ENCODE data around the gene PLA2G2F. TPM values are rescaled to one million over a fixed set of nuclear protein-coding genes. Genes with fewer than 3 reads are reported as not detected.

PLA2G2F gene
- total RNA-seq, 1 experiment from 2014 or later: not detected

- POLR2A ChIA-PET: no interaction called here
- H3K4me3 Mint-ChIP-seq (ENCODE audit: unreplicated experiment): no peak within 1 kb of the TSS
Observed at GRCh38 chr1:20185834-20186782, 47.0 kb downstream of the PLA2G2F start, which contains the start of the genes PLA2G2C and UBXN10. Gene PLA2G2C, minus strand, starts transcription at chr1:20186518. Its CDS starts 9,155 bp downstream, at chr1:20177363. Gene UBXN10, plus strand, starts transcription at chr1:20186096. Its CDS starts 4,466 bp downstream, at chr1:20190562.

GRCh38 chr1:20187103-20187812 lies 48.1 kb downstream of the PLA2G2F start:
- ChIA-PET POLR2A (interaction anchor here (1.0 kb wide), 1 partner anchor 26 kb away, joined by 3 read pairs; no protein-coding TSS in a partner anchor), CTCF (interaction anchor here (1.2 kb wide), 1 partner anchor 9 kb away, joined by 7 read pairs; no protein-coding TSS in a partner anchor)
- no TSS peak for BruUV-seq (replicated peaks)
- peak; percentile 60 for DNase-seq (ENCODE audit: unreplicated experiment)
- Mint-ChIP-seq H3K36me3 (ENCODE audit: insufficient read depth, unreplicated experiment) (no peaks in the 10 kb centered on the region), H3K27me3 (ENCODE audit: insufficient read depth, unreplicated experiment) (peaks cover 23% of the 10 kb centered on the region), H3K27ac (ENCODE audit: low read depth, unreplicated experiment) (no peak overlapping the region), H3K4me3 (ENCODE audit: unreplicated experiment) (no peak overlapping the region), H3K4me1 (ENCODE audit: insufficient read depth, unreplicated experiment) (peaks cover 14% of the 10 kb centered on the region), H3K9me3 (ENCODE audit: unreplicated experiment) (no peaks in the 10 kb centered on the region)
- intact Hi-C loops (cut with micrococcal nuclease): no loop called here
- TF ChIP-seq, protein P1, sequence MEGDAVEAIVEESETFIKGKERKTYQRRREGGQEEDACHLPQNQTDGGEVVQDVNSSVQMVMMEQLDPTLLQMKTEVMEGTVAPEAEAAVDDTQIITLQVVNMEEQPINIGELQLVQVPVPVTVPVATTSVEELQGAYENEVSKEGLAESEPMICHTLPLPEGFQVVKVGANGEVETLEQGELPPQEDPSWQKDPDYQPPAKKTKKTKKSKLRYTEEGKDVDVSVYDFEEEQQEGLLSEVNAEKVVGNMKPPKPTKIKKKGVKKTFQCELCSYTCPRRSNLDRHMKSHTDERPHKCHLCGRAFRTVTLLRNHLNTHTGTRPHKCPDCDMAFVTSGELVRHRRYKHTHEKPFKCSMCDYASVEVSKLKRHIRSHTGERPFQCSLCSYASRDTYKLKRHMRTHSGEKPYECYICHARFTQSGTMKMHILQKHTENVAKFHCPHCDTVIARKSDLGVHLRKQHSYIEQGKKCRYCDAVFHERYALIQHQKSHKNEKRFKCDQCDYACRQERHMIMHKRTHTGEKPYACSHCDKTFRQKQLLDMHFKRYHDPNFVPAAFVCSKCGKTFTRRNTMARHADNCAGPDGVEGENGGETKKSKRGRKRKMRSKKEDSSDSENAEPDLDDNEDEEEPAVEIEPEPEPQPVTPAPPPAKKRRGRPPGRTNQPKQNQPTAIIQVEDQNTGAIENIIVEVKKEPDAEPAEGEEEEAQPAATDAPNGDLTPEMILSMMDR (IDR thresholded peaks at IDR 0.05; ENCODE audit: unreplicated experiment): no peak

More at GRCh38 chr1:20185834-20186782, 47.0 kb downstream of the PLA2G2F start, which contains the start of the genes PLA2G2C and UBXN10:
- intact Hi-C loops (cut with micrococcal nuclease): no loop called here
- Mint-ChIP-seq H3K27ac (ENCODE audit: low read depth, unreplicated experiment) (no peak within 1 kb of the TSS), H3K27me3 (ENCODE audit: insufficient read depth, unreplicated experiment) (peaks cover 23% of the 10 kb centered on the region), H3K36me3 (ENCODE audit: insufficient read depth, unreplicated experiment) (no peaks in the 10 kb centered on the region), H3K9me3 (ENCODE audit: unreplicated experiment) (no peaks in the 10 kb centered on the region), H3K4me1 (ENCODE audit: insufficient read depth, unreplicated experiment) (peaks cover 13% of the 10 kb centered on the region)
- BruUV-seq (replicated peaks): no TSS peak
- CTCF ChIA-PET: interaction anchor here (0.7 kb wide), 1 partner anchor 24 kb away, joined by 4 read pairs; no protein-coding TSS in a partner anchor
- TF ChIP-seq, protein P1 (IDR thresholded peaks at IDR 0.05; ENCODE audit: unreplicated experiment): no peak
- no peak for DNase-seq (ENCODE audit: unreplicated experiment)

- Mint-ChIP-seq H3K27me3 (ENCODE audit: insufficient read depth, unreplicated experiment) (peaks cover 23% of the 10 kb centered on the region), H3K27ac (ENCODE audit: low read depth, unreplicated experiment) (no peak overlapping the region), H3K9me3 (ENCODE audit: unreplicated experiment) (no peaks in the 10 kb centered on the region), H3K36me3 (ENCODE audit: insufficient read depth, unreplicated experiment) (no peaks in the 10 kb centered on the region), H3K4me3 (ENCODE audit: unreplicated experiment) (no peak overlapping the region), H3K4me1 (ENCODE audit: insufficient read depth, unreplicated experiment) (peaks cover 19% of the 10 kb centered on the region)
- TF ChIP-seq, protein P1 (IDR thresholded peaks at IDR 0.05; ENCODE audit: unreplicated experiment): no peak
- BruUV-seq (replicated peaks): no TSS peak
- DNase-seq (ENCODE audit: unreplicated experiment): no peak
- ChIA-PET POLR2A (interaction anchor here (1.0 kb wide), 1 partner anchor 26 kb away, joined by 3 read pairs; no protein-coding TSS in a partner anchor), CTCF (interaction anchor here (1.2 kb wide), 1 partner anchor 8 kb away, joined by 7 read pairs; no protein-coding TSS in a partner anchor)
- intact Hi-C loops (cut with micrococcal nuclease): no loop called here
Observed at GRCh38 chr1:20187813-20188454, 48.8 kb downstream of the PLA2G2F start.

Data from MCF 10A (cell line).